Thoracic aorta endothelial cell (primary cell): ENCODE measurements around the gene DNAJC11. TPM values are rescaled to one million over a fixed set of nuclear protein-coding genes. Genes with fewer than 3 reads are reported as not detected.

ENCODE experiments used
- total RNA-seq: library from RNA; depleted of rRNA; stranded (reverse); fragments of >200 nt; gene quantifications from 2 replicates; pipeline ENCODE4 v1.2.3, GENCODE V29; 2012

The DNAJC11 gene, protein sequence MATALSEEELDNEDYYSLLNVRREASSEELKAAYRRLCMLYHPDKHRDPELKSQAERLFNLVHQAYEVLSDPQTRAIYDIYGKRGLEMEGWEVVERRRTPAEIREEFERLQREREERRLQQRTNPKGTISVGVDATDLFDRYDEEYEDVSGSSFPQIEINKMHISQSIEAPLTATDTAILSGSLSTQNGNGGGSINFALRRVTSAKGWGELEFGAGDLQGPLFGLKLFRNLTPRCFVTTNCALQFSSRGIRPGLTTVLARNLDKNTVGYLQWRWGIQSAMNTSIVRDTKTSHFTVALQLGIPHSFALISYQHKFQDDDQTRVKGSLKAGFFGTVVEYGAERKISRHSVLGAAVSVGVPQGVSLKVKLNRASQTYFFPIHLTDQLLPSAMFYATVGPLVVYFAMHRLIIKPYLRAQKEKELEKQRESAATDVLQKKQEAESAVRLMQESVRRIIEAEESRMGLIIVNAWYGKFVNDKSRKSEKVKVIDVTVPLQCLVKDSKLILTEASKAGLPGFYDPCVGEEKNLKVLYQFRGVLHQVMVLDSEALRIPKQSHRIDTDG
- 54.1 and 56.3 TPM in 2 replicates for total RNA-seq

DNA sequence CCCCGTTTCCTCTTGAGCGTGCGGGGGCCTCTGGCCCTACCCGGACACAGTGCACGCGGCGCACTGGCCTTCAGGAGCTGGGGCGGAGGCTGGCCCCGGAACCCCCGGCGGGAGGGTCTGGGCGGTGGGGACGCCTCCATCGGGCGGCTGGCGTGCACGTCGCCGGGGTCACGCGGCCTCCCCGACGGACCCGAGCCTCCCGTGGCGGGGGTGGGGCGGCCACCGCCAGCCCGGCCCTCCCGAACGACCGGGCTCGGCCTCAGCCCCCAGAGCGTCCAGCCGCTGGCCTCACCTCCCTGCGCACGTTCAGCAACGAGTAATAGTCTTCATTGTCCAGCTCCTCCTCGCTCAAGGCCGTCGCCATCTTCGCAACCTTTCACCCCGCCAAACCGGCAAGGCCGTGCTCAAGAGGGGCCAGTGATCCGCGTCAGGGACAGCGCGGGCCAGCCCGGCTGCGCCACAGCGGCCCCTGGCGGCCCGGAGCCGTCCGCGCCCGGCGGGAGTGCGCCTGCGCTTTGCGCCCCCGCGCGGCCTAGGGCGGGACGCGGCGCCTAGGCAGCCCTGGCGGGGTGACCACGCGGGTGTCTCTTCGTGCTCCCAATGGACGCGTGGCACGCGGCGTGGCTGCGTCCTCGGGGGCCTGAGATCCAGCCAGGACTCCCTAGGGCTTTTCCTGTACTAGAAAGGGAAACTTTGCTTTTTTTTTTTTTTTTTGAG lies at the start of gene DNAJC11:
Gene DNAJC11 (minus strand): TSS at position 380 of the 717 bp plus-strand sequence. CDS start 16 bp downstream, at position 364.

GRCh38 chr1:6624710-6625583 lies 76.7 kb downstream of the DNAJC11 start, which contains the start of gene THAP3:
TSS of gene THAP3 (plus strand) at chr1:6624868. CDS start at chr1:6625219, 351 bp downstream.

DNA sequence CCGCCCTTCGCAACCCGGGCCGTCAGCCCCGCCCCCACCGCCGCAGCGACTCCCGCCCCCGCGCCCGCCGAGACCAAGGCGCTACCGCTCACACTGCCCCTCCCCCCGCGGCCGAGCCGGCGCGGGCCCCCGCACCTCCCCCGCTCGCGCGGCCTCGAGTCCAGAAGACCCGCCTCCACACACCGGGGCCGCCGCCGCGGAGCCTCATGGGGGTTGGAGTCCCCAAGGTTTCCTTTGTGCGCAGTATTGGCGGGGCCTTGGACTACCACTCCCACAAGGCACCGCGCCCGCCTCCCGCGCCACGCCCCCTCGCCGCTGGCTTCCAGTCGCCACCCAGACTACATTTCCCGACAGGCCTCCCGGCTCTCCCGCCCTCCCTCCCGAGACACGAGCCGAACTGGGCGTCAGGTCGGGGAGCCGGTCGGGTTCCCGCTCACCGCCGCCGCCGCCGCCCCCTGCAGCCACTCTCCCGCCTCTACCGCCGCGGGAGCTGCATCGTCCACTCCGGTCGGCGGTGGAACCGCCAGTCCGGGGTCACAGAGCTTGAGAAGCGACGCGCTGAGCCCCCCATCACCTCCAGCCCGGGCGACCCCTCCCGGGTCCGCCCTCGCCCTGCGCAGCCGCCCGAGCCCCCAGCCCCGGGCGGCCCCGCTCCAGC lies 88.1 kb downstream of the DNAJC11 start, which contains the start of gene PHF13:
Gene PHF13 (plus strand): TSS at position 371 of the 658 bp plus-strand sequence. CDS start 336 bp downstream, outside the sequence.

DNA sequence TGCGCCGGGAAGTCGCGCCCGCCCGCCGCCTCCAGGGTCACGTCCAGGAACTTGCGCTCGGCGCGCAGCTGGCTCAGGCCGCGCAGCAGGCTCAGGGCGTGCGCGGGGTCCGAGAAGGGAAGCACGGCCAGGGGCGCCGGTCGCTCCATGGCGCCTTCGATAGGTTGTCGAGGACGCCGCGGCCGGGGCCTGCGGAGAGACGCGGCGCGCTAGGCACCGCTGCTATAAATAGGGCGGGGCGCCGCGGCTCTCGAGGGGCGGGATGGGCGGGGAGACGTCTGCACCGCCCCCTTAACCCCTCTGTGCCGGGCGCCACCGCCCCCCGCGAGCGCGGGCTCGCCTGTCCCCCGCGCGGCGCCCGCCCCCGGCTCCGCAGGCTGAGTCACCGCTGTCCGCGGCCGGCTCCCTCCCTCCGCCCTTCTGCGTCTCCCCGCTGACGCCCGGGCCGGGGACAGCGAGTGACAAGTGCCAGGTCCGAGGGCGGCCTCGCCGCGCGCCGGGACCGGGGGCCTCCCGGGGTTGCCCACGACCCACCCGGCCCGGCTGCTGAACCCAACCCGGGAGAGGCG lies 98.9 kb downstream of the DNAJC11 start, which contains the start of gene KLHL21:
Gene KLHL21 (minus strand): TSS at position 201 of the 569 bp plus-strand sequence. CDS start 52 bp downstream, at position 149.

Other genes with a start within 250 kb of the DNAJC11 start
- gene TNFRSF25, start 235.6 kb downstream of the DNAJC11 start, total RNA-seq, result 15.2 and 15.4 TPM in 2 replicates
- 39.0 and 43.3 TPM in 2 replicates for gene PLEKHG5, start 210.1 kb downstream of the DNAJC11 start, total RNA-seq
- gene NOL9, start 147.3 kb downstream of the DNAJC11 start, total RNA-seq, result 53.6 and 66.2 TPM in 2 replicates
- 0.07 TPM in 1 of 2 replicates, not detected in the other for gene TAS1R1, start 146.5 kb downstream of the DNAJC11 start, total RNA-seq
- gene ZBTB48, start 121.8 kb downstream of the DNAJC11 start, total RNA-seq, result 7.8 and 10.1 TPM in 2 replicates
- gene KLHL21, start 98.9 kb downstream of the DNAJC11 start, total RNA-seq, result 28.3 and 31.5 TPM in 2 replicates
- 10.4 and 11.6 TPM in 2 replicates for gene PHF13, start 88.1 kb downstream of the DNAJC11 start, total RNA-seq
- gene THAP3, start 76.9 kb downstream of the DNAJC11 start, total RNA-seq, result 11.9 and 12.0 TPM in 2 replicates
- gene CAMTA1, start 83.6 kb upstream of the DNAJC11 start, total RNA-seq, result 67.2 and 67.8 TPM in 2 replicates